Measurements from ENCODE around the gene S100A7.

The S100A7 gene

GRCh38 chr1:153460551-153460950 lies at the start of gene S100A7:
TSS of gene S100A7 (minus strand) at chr1:153460651. CDS start at chr1:153459013, 1,638 bp downstream.
- no peak for DNase-seq (ENCODE audit: low read depth)
- TF ChIP-seq CTCF (conservative IDR thresholded peaks at IDR 0.05; ENCODE audit: low read depth, low read length), result no peak
- H3K4me3 ChIP-seq (ENCODE audit: low read depth, low read length), result no peak within 1 kb of the TSS

GRCh38 chr1:153509729-153510354 lies 49.4 kb upstream of the S100A7 start:
- peak; percentile 76 for TF ChIP-seq CTCF (conservative IDR thresholded peaks at IDR 0.05; ENCODE audit: low read depth, low read length)
- H3K4me3 ChIP-seq (ENCODE audit: low read depth, low read length), result no peak overlapping the region
- peak; percentile 30 for DNase-seq (ENCODE audit: low read depth)

- TF ChIP-seq CTCF (conservative IDR thresholded peaks at IDR 0.05; ENCODE audit: low read depth, low read length), result no peak
- DNase-seq (ENCODE audit: low read depth), result no peak
- H3K4me3 ChIP-seq (ENCODE audit: low read depth, low read length), result no peak overlapping the region
Measured at GRCh38 chr1:153509036-153509435, 48.6 kb upstream of the S100A7 start.

DNA sequence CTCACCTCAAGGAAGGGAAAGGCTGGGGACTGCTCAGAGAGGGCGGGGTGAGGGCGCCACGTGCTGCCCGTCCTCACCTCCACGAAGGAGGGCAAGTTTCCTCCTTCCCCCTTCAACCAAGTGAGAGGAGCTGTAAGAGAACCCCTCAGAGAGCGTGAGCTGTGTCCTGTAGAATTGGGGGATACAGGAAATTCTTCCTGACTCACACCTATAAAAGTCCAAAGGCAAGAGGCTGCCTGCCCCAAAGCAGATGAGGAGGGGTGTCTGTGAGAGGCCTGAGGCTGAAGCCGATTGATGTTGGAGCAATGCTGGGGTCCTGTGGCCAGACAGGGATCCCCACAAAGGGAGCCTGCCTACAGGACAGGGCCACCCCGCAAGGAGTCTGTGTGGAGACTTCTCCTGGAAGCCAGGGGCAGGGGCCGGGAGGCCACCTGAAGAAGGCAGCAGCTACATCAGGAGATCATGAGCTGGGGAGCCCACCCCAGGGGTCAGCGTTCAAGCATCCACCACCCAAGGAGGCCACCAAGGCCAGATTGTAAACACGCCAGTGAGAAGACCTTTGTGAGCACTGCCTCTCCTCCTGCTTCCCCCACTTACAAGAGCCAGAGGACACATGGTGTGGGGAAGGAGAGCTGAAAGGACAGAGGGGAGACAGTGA lies 47.6 kb upstream of the S100A7 start:
- H3K4me3 ChIP-seq (ENCODE audit: low read depth, low read length), result no peak overlapping the region
- TF ChIP-seq CTCF (conservative IDR thresholded peaks at IDR 0.05; ENCODE audit: low read depth, low read length), result no peak
- no peak for DNase-seq (ENCODE audit: low read depth)

DNA sequence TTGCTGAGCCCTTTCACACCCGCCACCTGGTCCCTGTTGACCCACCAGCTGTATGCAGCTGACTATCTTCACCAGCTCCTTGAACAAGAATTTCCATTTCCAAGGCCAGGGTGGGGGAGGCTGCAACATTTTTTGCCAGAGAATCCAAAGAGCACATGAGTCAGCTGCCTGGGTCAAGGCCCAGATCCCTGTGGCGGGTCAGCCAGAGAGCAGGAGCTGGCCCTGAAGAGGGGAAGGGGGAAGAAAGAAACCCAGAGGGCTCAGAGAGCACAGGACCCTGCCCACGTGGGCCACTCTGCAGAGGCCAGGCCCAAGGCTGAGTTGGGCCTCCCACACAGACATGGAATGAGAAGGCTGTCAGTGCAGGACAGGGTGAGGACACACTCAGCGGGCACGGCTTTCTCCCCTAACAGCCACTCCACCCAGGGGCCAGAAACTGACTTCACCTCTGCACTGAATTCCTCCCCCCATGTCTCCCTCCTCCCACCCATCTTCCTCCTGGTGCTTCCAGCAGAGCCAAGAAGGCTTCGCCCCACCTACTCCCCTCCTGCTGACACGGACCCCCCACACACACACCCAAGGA lies 46.5 kb upstream of the S100A7 start:
- no peak for TF ChIP-seq CTCF (conservative IDR thresholded peaks at IDR 0.05; ENCODE audit: low read depth, low read length)
- H3K4me3 ChIP-seq (ENCODE audit: low read depth, low read length), result no peak overlapping the region
- DNase-seq (ENCODE audit: low read depth), result peak; percentile 89

GRCh38 chr1:153506386-153506785 lies 45.9 kb upstream of the S100A7 start:
- H3K4me3 ChIP-seq (ENCODE audit: low read depth, low read length), result no peak overlapping the region
- TF ChIP-seq CTCF (conservative IDR thresholded peaks at IDR 0.05; ENCODE audit: low read depth, low read length), result no peak
- no peak for DNase-seq (ENCODE audit: low read depth)

Measured in choroid plexus epithelial cell (primary cell).